Inflammatory macrophage treated with lipopolysaccharide for 4 hours (primary cell): Measurements from ENCODE around the gene IQUB.
"Not testable (repeated sequence)": the region's sequence is repeated elsewhere in the genome, so short reads cannot be mapped to it uniquely, and the experiment has no call there.

Experiments
- DNase-seq: peaks from one replicate; pipeline ENCODE4 v3.0.0-alpha.2; 2020

The IQUB gene

GRCh38 chr7:123538897-123539296 is 4.5 kb upstream of the IQUB start:
- DNase-seq, result no peak

- no peak for DNase-seq
Measured at GRCh38 chr7:123538189-123538714, 3.9 kb upstream of the IQUB start.

- peak; percentile 38 for DNase-seq
Measured at GRCh38 chr7:123537026-123537642, 2.7 kb upstream of the IQUB start.

GRCh38 chr7:123535517-123535916 is 1.1 kb upstream of the IQUB start:
- no peak for DNase-seq

- no peak for DNase-seq
Measured at GRCh38 chr7:123533929-123534382, 439 bp downstream of the IQUB start.

GRCh38 chr7:123533553-123533917 is 860 bp downstream of the IQUB start:
- no peak for DNase-seq

GRCh38 chr7:123532788-123533552 is 1.4 kb downstream of the IQUB start:
- DNase-seq, result not testable (repeated sequence)

GRCh38 chr7:123532343-123532742 is 2.1 kb downstream of the IQUB start:
- DNase-seq, result not testable (repeated sequence)

- not testable (repeated sequence) for DNase-seq
Measured at GRCh38 chr7:123530035-123530591, 4.3 kb downstream of the IQUB start.

- no peak for DNase-seq
Measured at GRCh38 chr7:123528265-123528664, 6.1 kb downstream of the IQUB start.

GRCh38 chr7:123527712-123528225 is 6.6 kb downstream of the IQUB start:
- not testable (repeated sequence) for DNase-seq

GRCh38 chr7:123526533-123526932 is 7.9 kb downstream of the IQUB start:
- not testable (repeated sequence) for DNase-seq

GRCh38 chr7:123522066-123522465 is 12.3 kb downstream of the IQUB start:
- DNase-seq, result no peak

GRCh38 chr7:123505221-123505620 is 29.2 kb downstream of the IQUB start:
- DNase-seq, result no peak

GRCh38 chr7:123502201-123502600 is 32.2 kb downstream of the IQUB start:
- no peak for DNase-seq

GRCh38 chr7:123500878-123501489 is 33.4 kb downstream of the IQUB start:
- no peak for DNase-seq

- DNase-seq, result no peak
Measured at GRCh38 chr7:123499211-123499970, 35.0 kb downstream of the IQUB start.

GRCh38 chr7:123498601-123499000 is 35.8 kb downstream of the IQUB start:
- no peak for DNase-seq

- DNase-seq, result no peak
Measured at GRCh38 chr7:123498031-123498430, 36.4 kb downstream of the IQUB start.

GRCh38 chr7:123494193-123494796 is 40.1 kb downstream of the IQUB start:
- peak; percentile 49 for DNase-seq

- DNase-seq, result no peak
Measured at GRCh38 chr7:123492485-123492884, 41.9 kb downstream of the IQUB start.

GRCh38 chr7:123485721-123486120 is 48.7 kb downstream of the IQUB start:
- no peak for DNase-seq
